ENCODE data around the gene ZNF280D. TPM values are rescaled to one million over a fixed set of nuclear protein-coding genes. Genes with fewer than 3 reads are reported as not detected.
A peak's percentile ranks its signal among the peaks of the same experiment; 100 is the strongest.

Gene ZNF280D
- total RNA-seq, 4 donors from 2014 or later: 22.4 to 79.2 (median 43.3) TPM

DNA sequence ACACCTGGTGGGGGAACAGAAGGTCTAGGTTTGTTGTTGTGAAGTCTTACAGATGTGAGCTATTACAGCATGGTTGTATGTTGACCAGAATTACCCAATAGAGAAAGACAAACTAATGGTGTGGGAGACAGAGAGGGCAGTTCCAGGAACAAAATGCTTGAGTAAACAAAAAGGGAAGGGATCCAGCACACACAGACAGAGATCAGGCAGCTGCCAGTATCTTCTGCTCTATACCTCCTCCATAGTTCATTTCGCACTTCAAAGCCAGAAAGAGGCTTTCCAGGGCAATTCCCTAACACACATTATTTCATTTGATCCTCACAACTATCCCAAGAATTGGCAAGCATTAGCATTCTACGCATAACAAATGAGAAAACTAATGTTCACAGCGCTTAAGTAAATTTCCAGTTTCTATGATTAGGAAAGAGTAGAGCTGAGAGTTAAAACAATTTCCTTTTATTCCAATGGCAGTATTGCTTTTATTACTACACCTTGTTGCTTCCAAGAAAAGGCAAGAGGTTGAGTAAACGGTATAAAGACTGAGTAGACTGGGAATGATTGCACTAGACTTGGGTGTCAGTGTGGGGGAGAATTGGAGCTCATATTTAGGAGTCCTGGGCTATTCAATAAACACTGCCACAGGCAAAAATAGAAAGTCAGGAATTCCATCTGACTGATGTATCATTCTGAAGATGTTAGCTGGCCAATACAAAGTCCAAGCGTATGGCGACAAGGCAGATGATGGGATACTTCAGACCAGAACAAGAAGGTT is 39.7 kb upstream of the ZNF280D start:
- Histone ChIP-seq H3K4me3 (no peak overlapping the region), H3K4me1 (peaks cover 0 to 14% (median 2%) of the 10 kb centered on the region in 4 donors), H3K27ac (peak overlapping the region; percentile 43 to 63 (median 58)), H3K36me3 (no peaks in the 10 kb centered on the region), H3K27me3 (no peaks in the 10 kb centered on the region), H3K9me3 (no peaks in the 10 kb centered on the region)
- intact Hi-C loops (cut with DNase I; ENCODE audit: low total_unique reads): no loop called here
- no peak for DNase-seq
- no peak for TF ChIP-seq POLR2A (IDR thresholded peaks at IDR 0.05)
- TF ChIP-seq, protein P1, sequence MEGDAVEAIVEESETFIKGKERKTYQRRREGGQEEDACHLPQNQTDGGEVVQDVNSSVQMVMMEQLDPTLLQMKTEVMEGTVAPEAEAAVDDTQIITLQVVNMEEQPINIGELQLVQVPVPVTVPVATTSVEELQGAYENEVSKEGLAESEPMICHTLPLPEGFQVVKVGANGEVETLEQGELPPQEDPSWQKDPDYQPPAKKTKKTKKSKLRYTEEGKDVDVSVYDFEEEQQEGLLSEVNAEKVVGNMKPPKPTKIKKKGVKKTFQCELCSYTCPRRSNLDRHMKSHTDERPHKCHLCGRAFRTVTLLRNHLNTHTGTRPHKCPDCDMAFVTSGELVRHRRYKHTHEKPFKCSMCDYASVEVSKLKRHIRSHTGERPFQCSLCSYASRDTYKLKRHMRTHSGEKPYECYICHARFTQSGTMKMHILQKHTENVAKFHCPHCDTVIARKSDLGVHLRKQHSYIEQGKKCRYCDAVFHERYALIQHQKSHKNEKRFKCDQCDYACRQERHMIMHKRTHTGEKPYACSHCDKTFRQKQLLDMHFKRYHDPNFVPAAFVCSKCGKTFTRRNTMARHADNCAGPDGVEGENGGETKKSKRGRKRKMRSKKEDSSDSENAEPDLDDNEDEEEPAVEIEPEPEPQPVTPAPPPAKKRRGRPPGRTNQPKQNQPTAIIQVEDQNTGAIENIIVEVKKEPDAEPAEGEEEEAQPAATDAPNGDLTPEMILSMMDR (IDR thresholded peaks at IDR 0.05): no peak
- TF ChIP-seq EP300 (IDR thresholded peaks at IDR 0.05; ENCODE audit: low read depth): no peak
- TF ChIP-seq POLR2AphosphoS5 (IDR thresholded peaks at IDR 0.05): no peak
- in situ Hi-C loops (cut with MboI; ENCODE audit: low pct_ligation_motif_present in 1 of 4, low pct_unique_long_range_greater_than_20kb in 1 of 4, low sequenced_read_pairs in 3 of 4): no loop called here
- 50 to 54% methylated on average over 6 of the region's 6 CpGs for WGBS, 2 donors (ENCODE audit: low coverage in 1 of 2)

DNA sequence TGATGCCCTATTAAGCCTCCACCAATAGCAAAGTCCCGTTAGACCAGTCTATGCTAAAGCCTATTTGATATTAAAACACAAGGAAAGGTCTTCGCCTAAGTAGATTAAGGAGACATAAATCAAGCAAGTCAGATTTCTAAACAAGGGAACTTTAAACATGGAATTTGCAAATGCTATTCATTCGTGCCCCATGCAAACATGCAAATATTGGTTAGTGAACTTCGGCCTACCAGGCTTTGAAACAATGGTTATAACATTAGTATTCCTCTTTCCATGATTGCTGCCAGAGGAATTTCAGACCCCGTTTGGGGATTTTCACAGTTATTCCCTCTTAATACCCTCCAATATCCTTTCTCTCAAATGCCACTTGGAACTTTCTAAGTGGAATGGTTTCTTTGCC is 36.9 kb upstream of the ZNF280D start:
- Histone ChIP-seq H3K9me3 (no peaks in the 10 kb centered on the region), H3K27me3 (no peaks in the 10 kb centered on the region), H3K36me3 (no peaks in the 10 kb centered on the region), H3K27ac (no peak overlapping the region), H3K4me1 (peaks cover 0 to 14% (median 2%) of the 10 kb centered on the region in 4 donors), H3K4me3 (no peak overlapping the region)
- TF ChIP-seq, protein P1 (IDR thresholded peaks at IDR 0.05): no peak
- TF ChIP-seq EP300 (IDR thresholded peaks at IDR 0.05; ENCODE audit: low read depth) (no peak), POLR2AphosphoS5 (IDR thresholded peaks at IDR 0.05) (no peak), POLR2A (IDR thresholded peaks at IDR 0.05) (no peak)
- intact Hi-C loops (cut with DNase I; ENCODE audit: low total_unique reads): no loop called here
- WGBS, 2 donors (ENCODE audit: low coverage in 1 of 2): 57 to 64% methylated on average over 5 of the region's 5 CpGs
- in situ Hi-C loops (cut with MboI; ENCODE audit: low pct_ligation_motif_present in 1 of 4, low pct_unique_long_range_greater_than_20kb in 1 of 4, low sequenced_read_pairs in 3 of 4): no loop called here
- DNase-seq: no peak

DNA sequence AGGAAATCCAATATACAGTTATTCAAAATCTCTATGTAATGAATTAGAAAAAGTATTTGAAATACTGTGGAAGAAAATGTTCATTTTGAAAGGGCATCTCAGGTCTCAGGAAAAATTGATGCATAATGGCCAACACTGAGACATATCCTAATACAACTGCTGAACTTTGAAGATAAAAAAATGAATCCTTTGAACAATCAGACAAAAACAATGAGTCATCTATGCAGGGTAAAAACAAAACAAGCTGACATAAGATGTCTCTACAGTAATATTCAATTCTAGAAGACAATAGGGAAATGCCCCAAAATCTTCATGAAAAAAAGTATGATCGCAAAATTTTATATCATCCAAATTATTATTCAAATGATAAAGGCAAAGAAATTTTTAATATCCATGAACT is 34.0 kb upstream of the ZNF280D start:
- H3K27ac ChIP-seq: no peak overlapping the region
- TF ChIP-seq POLR2A (IDR thresholded peaks at IDR 0.05) (no peak), POLR2AphosphoS5 (IDR thresholded peaks at IDR 0.05) (no peak), EP300 (IDR thresholded peaks at IDR 0.05; ENCODE audit: low read depth) (no peak)
- TF ChIP-seq, protein P1 (IDR thresholded peaks at IDR 0.05): no peak
- WGBS, 2 donors (ENCODE audit: low coverage in 1 of 2): 80 to 100% methylated on average over 1 of the region's 1 CpG
- peaks cover 0 to 10% (median 0%) of the 10 kb centered on the region in 4 donors for H3K4me1 ChIP-seq
- DNase-seq: no peak
- no peaks in the 10 kb centered on the region for H3K27me3 ChIP-seq
- in situ Hi-C loops (cut with MboI; ENCODE audit: low pct_ligation_motif_present in 1 of 4, low pct_unique_long_range_greater_than_20kb in 1 of 4, low sequenced_read_pairs in 3 of 4): no loop called here
- no peaks in the 10 kb centered on the region for H3K36me3 ChIP-seq
- intact Hi-C loops (cut with DNase I; ENCODE audit: low total_unique reads): no loop called here
- H3K9me3 ChIP-seq: no peaks in the 10 kb centered on the region
- no peak overlapping the region for H3K4me3 ChIP-seq

DNA sequence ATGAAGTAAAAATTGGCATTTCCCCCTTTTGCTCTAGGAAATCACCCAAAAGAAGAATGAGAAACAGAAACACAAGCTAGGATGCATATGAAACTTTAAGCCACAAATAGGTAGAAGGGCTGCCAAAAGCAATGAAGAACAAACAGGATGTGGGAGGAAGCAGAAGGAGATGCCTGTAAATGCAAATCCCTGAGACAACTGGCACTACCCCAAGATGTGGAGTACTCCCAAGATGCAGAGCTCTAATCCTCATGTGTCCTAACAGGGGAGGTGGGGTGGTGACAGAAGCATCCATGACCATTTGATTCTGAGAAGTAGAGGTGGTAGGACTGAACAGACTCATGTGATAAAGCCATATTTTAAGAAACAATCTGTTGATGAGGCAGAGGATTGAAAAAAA is 31.9 kb upstream of the ZNF280D start:
- H3K36me3 ChIP-seq: no peaks in the 10 kb centered on the region
- H3K27ac ChIP-seq: peak overlapping the region in 1 of 4 donors; percentile 45
- TF ChIP-seq, protein P1 (IDR thresholded peaks at IDR 0.05): no peak
- TF ChIP-seq EP300 (IDR thresholded peaks at IDR 0.05; ENCODE audit: low read depth): no peak
- TF ChIP-seq POLR2A (IDR thresholded peaks at IDR 0.05): no peak
- TF ChIP-seq POLR2AphosphoS5 (IDR thresholded peaks at IDR 0.05): no peak
- intact Hi-C loops (cut with DNase I; ENCODE audit: low total_unique reads): no loop called here
- no peaks in the 10 kb centered on the region for H3K27me3 ChIP-seq
- peaks cover 0 to 10% (median 1%) of the 10 kb centered on the region in 4 donors for H3K4me1 ChIP-seq
- no peak overlapping the region for H3K4me3 ChIP-seq
- no peak for DNase-seq
- in situ Hi-C loops (cut with MboI; ENCODE audit: low pct_ligation_motif_present in 1 of 4, low pct_unique_long_range_greater_than_20kb in 1 of 4, low sequenced_read_pairs in 3 of 4): no loop called here
- no peaks in the 10 kb centered on the region for H3K9me3 ChIP-seq

Measured in transverse colon (tissue), 4 donors.